Central memory CD8-positive, alpha-beta T cell (primary cell): ENCODE measurements around the gene DNAJC15.
A peak's percentile ranks its signal among the peaks of the same experiment; 100 is the strongest.
"Not testable (repeated sequence)": the region's sequence is repeated elsewhere in the genome, so short reads cannot be mapped to it uniquely, and the experiment has no call there.

ENCODE experiments used
- ATAC-seq: fragments of 150-1000 bp; cut with Tn5 transposase; replicated peaks from 2 replicates; pipeline ENCODE4 v1.10.0; 2022; ENCODE audit warnings: mild to moderate bottlenecking, moderate FRiP score, moderate number of reproducible peaks; ENCODE audit not compliant: poor library complexity, severe bottlenecking; ENCODE audit errors: extremely low read depth
- DNase-seq, 2 donors: peaks; one replicate each; pipeline ENCODE4 v3.0.0; 2021; ENCODE audit warnings: low spot score in 2 of 2
- H3K27ac Mint-ChIP-seq: one replicate; pipeline ENCODE4 v1.8.0; 2022; ENCODE audit warnings: low read depth, mild to moderate bottlenecking, moderate library complexity, mixed read lengths
- H3K27me3 Mint-ChIP-seq: one replicate; pipeline ENCODE4 v1.8.0; 2022; ENCODE audit warnings: mixed read lengths
- H3K36me3 Mint-ChIP-seq: one replicate; pipeline ENCODE4 v1.8.0; 2022; ENCODE audit warnings: mild to moderate bottlenecking, moderate library complexity, mixed read lengths; ENCODE audit not compliant: insufficient read depth
- H3K4me1 Mint-ChIP-seq: one replicate; pipeline ENCODE4 v1.8.0; 2022; ENCODE audit warnings: mixed read lengths
- H3K4me3 Mint-ChIP-seq: one replicate; pipeline ENCODE4 v1.8.0; 2022; ENCODE audit warnings: mild to moderate bottlenecking, moderate library complexity, mixed read lengths
- H3K9me3 Mint-ChIP-seq: one replicate; pipeline ENCODE4 v1.8.0; 2022; ENCODE audit warnings: mixed read lengths

Gene DNAJC15

DNA sequence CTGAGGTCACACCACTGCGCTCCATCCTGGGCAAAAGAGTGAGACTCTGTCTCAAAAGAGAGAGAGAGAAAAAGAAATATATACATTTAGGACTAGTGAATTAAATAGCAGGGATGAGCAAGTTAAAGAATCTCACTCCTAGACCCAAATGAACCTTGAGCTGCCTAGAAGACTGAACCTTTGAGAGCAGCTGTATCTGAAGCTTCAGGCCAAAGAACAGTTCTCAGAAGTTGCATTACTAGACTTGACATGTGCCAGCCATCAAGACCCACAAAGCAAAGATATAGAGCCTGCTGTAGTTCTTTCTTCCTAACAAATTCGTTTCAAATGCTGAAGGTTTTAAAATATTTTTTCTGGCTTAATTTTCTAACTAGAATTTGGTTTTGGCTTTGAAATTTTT, 16.6 kb downstream of the DNAJC15 start:
- H3K27me3 Mint-ChIP-seq = no peaks in the 10 kb centered on the region
- no peak overlapping the region for H3K27ac Mint-ChIP-seq
- ATAC-seq (no peak), DNase-seq (no peak)
- H3K4me3 Mint-ChIP-seq = no peak overlapping the region
- no peaks in the 10 kb centered on the region for H3K9me3 Mint-ChIP-seq
- peaks cover 29% of the 10 kb centered on the region for H3K4me1 Mint-ChIP-seq
- H3K36me3 Mint-ChIP-seq = peaks cover 1% of the 10 kb centered on the region

DNA sequence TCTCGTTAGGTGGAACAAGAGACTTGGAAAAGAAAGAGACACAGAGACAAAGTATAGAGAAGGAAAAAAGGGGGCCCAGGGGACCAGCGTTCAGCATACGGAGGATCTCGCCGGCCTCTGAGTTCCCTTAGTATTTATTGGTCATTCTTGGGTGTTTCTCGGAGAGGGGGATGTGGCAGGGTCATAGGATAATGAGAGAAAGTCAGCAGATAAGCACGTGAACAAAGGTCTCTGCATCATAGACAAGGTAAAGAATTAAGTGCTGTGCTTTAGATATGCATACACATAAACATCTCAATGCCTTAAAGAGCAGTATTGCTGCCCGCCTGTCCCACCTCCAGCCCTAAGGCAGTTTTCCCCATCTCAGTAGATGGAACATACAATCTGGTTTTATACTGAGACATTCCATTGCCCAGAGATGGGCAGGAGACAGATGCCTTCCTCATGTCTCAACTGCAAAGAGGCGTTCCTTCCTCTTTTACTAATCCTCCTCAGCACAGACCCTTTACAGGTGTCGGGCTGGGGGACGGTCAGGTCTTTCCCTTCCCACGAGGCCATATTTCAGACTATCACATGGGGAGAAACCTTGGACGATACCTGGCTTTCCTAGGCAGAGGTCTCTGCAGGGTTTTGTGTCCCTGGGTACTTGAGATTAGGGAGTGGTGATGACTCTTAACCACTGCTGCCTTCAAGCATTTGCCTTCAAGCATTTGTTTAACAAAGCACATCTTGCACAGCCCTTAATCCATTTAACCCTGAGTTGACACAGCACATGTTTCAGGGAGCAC, 17.4 kb downstream of the DNAJC15 start:
- not testable (repeated sequence) for H3K27ac Mint-ChIP-seq, H3K27me3 Mint-ChIP-seq, DNase-seq, H3K9me3 Mint-ChIP-seq, H3K36me3 Mint-ChIP-seq, H3K4me3 Mint-ChIP-seq, ATAC-seq
- H3K4me1 Mint-ChIP-seq = peaks cover 30% of the 10 kb centered on the region

DNA sequence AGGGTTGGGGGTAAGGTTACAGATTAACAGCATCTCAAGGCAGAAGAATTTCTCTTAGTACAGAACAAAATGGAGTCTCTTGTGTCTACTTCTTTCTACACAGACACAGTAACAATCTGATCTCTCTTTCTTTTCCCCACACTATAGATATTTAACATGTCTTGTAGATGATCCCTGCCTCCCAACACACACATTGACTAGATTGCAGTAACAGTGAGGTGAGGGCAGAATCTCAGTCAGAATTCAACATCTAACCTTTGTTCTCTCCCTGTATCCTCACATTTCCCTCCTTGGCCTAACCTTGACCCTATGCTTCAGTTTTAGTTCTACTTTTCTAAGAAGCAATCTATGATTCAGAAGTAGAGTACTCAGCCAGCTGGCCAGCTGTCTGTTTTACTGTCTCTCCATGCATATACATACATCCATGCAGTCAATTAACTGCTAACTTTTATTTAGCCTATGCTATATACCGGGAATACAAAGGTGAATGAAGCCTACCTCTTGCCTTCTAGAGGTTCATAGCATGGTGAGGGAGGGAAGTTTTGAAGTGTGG, 18.1 kb downstream of the DNAJC15 start:
- Mint-ChIP-seq H3K4me3 (no peak overlapping the region), H3K27ac (no peak overlapping the region), H3K4me1 (peaks cover 30% of the 10 kb centered on the region), H3K27me3 (no peaks in the 10 kb centered on the region), H3K36me3 (peaks cover 3% of the 10 kb centered on the region), H3K9me3 (no peaks in the 10 kb centered on the region)
- ATAC-seq (no peak), DNase-seq (no peak)

DNA sequence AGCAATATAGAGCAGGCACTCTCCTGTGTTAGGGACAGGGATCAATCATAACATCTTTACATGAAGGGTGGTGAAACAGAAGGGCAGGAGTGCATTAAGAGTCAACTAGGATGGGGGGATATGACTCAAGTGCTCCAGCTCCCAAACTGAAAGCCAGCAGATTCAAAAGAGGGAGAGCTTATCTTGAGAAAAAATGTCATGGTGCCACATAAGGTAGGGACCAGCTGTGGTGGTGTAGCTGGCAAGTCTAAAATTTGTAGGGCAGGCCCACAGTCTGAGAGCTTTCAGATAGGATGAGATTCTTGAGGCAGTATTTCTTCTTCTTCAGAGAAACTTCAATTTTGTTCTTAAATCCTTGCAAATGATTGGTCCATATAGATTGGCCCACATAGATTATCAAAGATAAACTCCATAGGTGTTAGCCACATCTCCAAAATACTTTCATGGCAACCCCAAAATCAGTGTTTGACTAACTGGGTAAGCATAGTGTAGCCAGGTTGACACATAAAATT, 19.1 kb downstream of the DNAJC15 start:
- Mint-ChIP-seq H3K27me3 (no peaks in the 10 kb centered on the region), H3K36me3 (peaks cover 3% of the 10 kb centered on the region), H3K4me1 (peaks cover 30% of the 10 kb centered on the region), H3K9me3 (no peaks in the 10 kb centered on the region), H3K27ac (no peak overlapping the region), H3K4me3 (no peak overlapping the region)
- DNase-seq = no peak
- ATAC-seq = peak; percentile 56

DNA sequence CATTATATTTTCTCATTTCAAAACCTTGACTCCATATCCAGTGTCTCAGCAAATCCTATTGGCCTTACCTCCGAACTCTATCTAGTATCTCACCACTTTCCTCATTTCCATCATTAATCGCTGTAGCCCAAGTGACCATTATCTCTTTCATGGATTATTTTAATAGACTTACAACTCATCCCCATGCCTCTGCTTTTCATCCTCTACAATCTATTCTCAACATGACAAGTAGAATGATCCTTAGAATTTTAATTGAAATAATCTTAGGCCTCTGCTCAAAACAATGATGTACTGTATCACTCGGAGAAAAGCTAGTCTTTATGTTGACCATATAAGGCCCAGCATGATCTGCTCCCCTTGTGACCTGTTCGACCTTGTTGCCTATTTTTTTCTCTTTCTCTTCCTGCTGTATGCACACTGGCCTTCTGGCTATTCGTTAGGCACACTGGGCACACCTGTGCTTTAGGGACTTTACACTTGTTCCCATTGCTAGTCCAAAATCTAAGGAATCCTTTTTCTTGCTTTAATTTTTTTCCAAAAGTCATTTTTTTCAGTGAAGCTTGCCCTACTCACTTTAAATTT, 21.4 kb downstream of the DNAJC15 start:
- H3K9me3 Mint-ChIP-seq = no peaks in the 10 kb centered on the region
- H3K4me1 Mint-ChIP-seq = peaks cover 30% of the 10 kb centered on the region
- peaks cover 2% of the 10 kb centered on the region for H3K36me3 Mint-ChIP-seq
- H3K27ac Mint-ChIP-seq = peak overlapping the region; percentile 57
- ATAC-seq (no peak), DNase-seq (no peak)
- peak overlapping the region; percentile 12 for H3K4me3 Mint-ChIP-seq
- no peaks in the 10 kb centered on the region for H3K27me3 Mint-ChIP-seq

DNA sequence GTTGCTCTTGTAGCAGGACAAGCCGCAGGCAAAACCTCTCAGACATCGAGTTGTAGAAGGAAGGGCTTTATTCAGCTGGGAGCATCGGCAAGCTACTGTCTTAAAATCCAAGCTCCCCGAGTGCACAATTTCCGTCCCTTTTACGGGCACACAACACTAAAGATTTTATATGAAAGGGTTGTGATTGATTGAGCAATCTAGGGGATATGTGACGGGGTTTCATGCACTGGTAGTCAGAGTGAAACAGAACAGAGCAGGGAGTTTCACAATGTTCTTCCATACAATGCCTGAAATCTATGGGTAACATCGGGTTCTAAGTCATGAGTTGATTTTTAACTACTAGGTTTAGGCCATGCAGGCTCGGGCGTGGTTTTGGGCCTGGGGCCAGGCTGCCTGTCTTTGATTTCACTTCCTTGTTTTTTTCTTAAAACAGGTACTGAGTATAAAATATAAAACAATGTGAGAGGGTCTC, 22.0 kb downstream of the DNAJC15 start:
- Mint-ChIP-seq H3K4me3 (peak overlapping the region; percentile 12), H3K27ac (peak overlapping the region; percentile 57), H3K4me1 (peaks cover 28% of the 10 kb centered on the region)
- H3K36me3 Mint-ChIP-seq, H3K9me3 Mint-ChIP-seq, ATAC-seq, H3K27me3 Mint-ChIP-seq, DNase-seq: not testable (repeated sequence)

DNA sequence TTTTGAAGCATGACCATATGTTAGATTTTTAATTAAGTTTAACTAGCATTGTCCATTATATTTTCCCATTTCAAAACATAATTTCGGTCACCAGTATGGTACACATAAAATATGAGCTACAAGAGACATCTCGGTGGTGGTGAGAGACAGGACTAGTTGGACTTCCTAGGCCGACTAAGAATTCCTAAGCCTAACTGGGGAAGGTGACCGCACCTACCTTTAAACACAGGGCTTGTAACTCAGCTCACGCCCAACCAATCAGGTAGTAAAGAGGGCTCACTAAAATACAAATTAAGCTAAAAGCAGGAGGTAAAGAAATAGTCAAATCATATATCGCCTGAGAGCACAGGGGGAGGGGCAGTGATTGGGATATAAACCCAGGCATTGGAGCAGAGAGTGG, 22.9 kb downstream of the DNAJC15 start:
- peaks cover 23% of the 10 kb centered on the region for H3K4me1 Mint-ChIP-seq
- peak overlapping the region; percentile 57 for H3K27ac Mint-ChIP-seq
- H3K9me3 Mint-ChIP-seq = no peaks in the 10 kb centered on the region
- no peak overlapping the region for H3K4me3 Mint-ChIP-seq
- DNase-seq (no peak), ATAC-seq (no peak)
- peaks cover 2% of the 10 kb centered on the region for H3K36me3 Mint-ChIP-seq
- no peaks in the 10 kb centered on the region for H3K27me3 Mint-ChIP-seq

DNA sequence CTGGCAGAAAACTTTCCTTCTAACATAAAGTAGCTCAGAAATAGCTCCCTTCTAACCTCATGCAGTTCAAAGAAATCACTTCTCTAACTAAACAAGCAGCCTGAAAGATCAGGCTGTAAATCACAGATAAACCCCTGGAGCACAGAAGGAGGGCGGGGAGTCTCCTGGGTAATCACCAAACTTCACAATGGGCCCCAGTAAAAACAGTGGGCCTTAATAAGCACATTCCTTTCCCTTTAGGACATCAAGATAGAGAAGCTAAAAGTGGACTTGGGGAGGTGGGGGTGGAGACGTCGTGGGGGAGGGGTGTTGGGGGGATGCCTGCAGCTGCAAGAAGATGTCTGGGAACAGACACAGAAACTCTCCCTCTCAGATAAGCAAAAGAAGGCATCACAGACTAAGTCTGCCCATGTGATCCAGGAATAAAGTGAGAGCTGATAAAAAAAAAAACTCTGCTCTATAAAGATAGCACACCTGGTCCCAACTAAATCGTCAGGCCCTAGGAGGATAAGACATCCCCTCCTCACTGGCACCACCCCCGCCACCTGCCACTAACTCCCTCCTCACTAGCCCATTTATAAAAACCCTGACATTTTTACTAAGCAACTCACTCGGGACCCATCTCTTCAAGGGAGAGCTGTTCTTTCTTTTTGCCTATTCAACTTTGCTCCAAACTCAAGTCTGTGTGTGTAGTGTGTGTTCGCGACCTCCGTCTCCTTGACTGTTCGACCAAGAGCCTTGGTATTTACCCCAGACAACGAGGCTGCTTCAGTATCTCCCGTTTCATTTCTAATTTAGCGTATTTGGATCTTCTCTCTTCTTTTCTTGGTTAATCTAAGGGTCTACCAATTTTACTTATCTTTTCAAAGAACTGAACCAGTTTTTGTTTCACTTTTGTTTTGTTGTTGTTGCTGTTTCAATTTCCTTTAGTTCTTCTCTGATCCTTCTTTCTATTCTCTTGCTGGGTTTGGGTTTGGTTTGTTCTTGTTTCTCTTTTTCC, 31.7 kb downstream of the DNAJC15 start:
- no peaks in the 10 kb centered on the region for H3K9me3 Mint-ChIP-seq
- DNase-seq = peak in 1 of 2 donors; percentile 16
- H3K27me3 Mint-ChIP-seq = no peaks in the 10 kb centered on the region
- ATAC-seq = peak; percentile 45
- peaks cover 25% of the 10 kb centered on the region for H3K4me1 Mint-ChIP-seq
- peaks cover 4% of the 10 kb centered on the region for H3K36me3 Mint-ChIP-seq
- H3K27ac Mint-ChIP-seq = no peak overlapping the region
- H3K4me3 Mint-ChIP-seq = no peak overlapping the region

DNA sequence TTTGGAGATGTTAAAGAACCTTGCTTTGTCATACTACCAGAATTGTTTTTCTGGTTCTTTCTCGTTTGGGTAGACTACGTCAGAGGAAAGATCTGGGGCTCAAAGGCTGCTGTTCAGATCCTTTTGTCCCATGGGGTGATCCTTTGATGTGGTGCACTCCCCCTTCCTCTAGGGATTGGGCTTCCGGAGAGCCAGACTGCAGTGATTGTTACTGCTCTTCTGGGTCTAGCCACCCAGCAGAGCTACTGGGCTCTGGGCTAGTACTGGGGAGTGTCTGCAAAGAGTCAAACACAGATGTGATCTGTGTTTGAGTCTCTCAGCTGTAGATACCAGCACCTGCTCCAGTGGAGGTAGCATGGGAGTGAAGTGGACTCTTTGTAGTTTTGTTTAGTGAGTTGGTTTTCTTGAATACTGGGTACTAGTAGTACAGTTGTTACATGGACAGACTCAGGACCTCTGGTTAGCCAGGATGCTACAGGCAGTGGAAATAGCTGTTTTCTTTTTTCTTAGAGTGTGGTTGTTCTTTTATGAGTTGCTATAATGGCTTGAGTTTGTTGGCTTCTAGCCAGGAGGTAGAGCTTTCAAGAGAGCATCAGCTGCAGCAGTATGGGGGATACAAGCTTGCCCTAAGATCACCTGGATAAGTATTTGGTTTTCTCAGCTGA, 34.4 kb downstream of the DNAJC15 start:
- Mint-ChIP-seq H3K4me3 (no peak overlapping the region), H3K27ac (peak overlapping the region; percentile 14), H3K9me3 (no peaks in the 10 kb centered on the region), H3K36me3 (peaks cover 4% of the 10 kb centered on the region), H3K27me3 (no peaks in the 10 kb centered on the region), H3K4me1 (peaks cover 30% of the 10 kb centered on the region)
- ATAC-seq = peak; percentile 46
- DNase-seq = no peak

DNA sequence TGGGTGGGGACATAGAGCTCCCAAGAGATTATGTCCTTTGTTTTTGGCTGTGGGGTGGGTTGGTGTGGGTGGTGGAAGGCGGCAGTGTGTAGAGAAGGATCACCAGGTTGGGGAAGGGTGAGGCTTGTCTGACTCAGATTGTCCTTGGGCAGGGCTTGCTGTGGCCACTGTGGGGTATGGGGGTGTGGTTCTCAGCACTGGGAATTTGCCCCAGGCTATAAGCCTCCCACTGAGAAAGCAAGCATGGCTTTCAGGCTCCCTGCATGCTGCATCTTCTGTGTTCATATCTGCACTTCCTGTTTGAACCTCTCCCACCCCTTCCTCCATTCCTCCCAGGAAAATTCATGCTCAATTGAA, 34.9 kb downstream of the DNAJC15 start:
- ATAC-seq = no peak
- DNase-seq = no peak
- peaks cover 30% of the 10 kb centered on the region for H3K4me1 Mint-ChIP-seq
- no peaks in the 10 kb centered on the region for H3K27me3 Mint-ChIP-seq
- no peaks in the 10 kb centered on the region for H3K9me3 Mint-ChIP-seq
- peaks cover 4% of the 10 kb centered on the region for H3K36me3 Mint-ChIP-seq
- no peak overlapping the region for H3K4me3 Mint-ChIP-seq
- H3K27ac Mint-ChIP-seq = no peak overlapping the region

DNA sequence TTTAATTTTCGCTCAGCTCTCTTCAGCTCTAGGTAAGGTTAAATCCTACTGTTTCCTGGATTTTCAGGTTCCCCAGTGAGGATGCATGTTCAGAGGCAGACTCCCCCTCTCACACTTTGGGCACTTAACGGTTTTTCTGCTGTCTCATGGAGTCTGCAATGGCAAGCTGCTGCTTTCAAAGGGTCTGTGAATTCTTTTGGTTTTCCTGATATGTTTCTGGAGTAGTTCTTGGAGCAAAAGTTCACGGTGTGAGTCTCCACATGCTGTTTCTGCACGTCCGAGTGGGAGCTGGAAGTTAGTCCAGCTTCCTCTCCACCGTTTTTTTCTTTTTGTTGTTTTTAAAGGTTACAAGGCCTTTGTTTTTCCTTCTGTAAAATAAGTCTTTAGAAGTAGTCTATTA, 35.4 kb downstream of the DNAJC15 start:
- Mint-ChIP-seq H3K9me3 (no peaks in the 10 kb centered on the region), H3K4me3 (no peak overlapping the region), H3K27ac (no peak overlapping the region), H3K4me1 (peaks cover 30% of the 10 kb centered on the region), H3K27me3 (no peaks in the 10 kb centered on the region), H3K36me3 (peaks cover 4% of the 10 kb centered on the region)
- DNase-seq = no peak
- ATAC-seq = no peak

DNA sequence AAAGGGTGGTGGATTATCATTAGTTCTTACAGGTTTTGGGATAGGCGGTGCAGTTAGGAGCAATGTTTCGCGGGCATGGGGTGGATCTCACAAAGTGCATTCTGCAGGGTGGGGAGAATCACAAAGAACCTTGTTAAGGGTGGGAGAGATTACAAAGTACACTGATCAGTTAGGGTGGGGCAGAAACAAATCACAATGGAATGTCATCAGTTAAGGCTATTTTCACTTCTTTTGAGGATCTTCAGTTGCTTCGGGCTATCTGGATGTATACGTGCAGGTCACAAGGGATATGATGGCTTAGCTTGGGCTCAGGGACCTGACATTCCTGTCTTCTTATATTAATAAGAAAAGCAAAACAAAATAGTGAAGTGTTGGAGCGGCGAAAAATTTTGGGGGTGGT, 36.4 kb downstream of the DNAJC15 start:
- not testable (repeated sequence) for DNase-seq, H3K27ac Mint-ChIP-seq, H3K27me3 Mint-ChIP-seq, H3K9me3 Mint-ChIP-seq, ATAC-seq, H3K36me3 Mint-ChIP-seq, H3K4me3 Mint-ChIP-seq
- H3K4me1 Mint-ChIP-seq = peaks cover 30% of the 10 kb centered on the region
